COR-L47 (cell line): ENCODE data around the gene RBM28.

Experiments
- DNase-seq: peaks from one replicate; lab custom pipeline; 2025; lab: John Stamatoyannopoulos, UW

Gene RBM28

GRCh38 chr7:128259131-128260061, 84.3 kb downstream of the RBM28 start:
- DNase-seq: no peak

GRCh38 chr7:128257458-128257857, 86.2 kb downstream of the RBM28 start:
- no peak for DNase-seq

- no peak for DNase-seq
These were observed 88.4 kb downstream of the RBM28 start for GRCh38 chr7:128255271-128255670.

GRCh38 chr7:128254470-128254869, 89.2 kb downstream of the RBM28 start:
- DNase-seq: no peak

GRCh38 chr7:128253701-128254100, 90.0 kb downstream of the RBM28 start:
- DNase-seq: no peak

GRCh38 chr7:128251337-128251736, 92.4 kb downstream of the RBM28 start:
- no peak for DNase-seq
